CD8-positive, alpha-beta memory T cell (primary cell): ENCODE measurements around the gene EYA2. TPM values are rescaled to one million over a fixed set of nuclear protein-coding genes. Genes with fewer than 3 reads are reported as not detected.

ENCODE experiments used
- CTCF ChIA-PET: fragments of 350-600 bp; sonication (Branson Sonifier 250); formaldehyde crosslinking; loops from one replicate; lab custom pipeline; 2021; ENCODE audit warnings: antibody characterized with exemption; lab: Charles Lee
- POLR2A ChIA-PET: fragments of 350-600 bp; sonication (Branson Sonifier 250); formaldehyde crosslinking; loops from one replicate; lab custom pipeline; 2021; ENCODE audit warnings: antibody characterized with exemption; lab: Charles Lee
- DNase-seq, 5 donors: peaks; one replicate each; pipeline versions ENCODE4 v3.0.0 to v3.0.0-alpha.2; 2020 to 2022; ENCODE audit warnings: mixed read lengths in 1 of 5
- H3K27ac ChIP-seq: one replicate; pipeline ENCODE4 v1.7.0; 2013; ENCODE audit warnings: low read depth, mild to moderate bottlenecking, low read length, moderate library complexity
- H3K27me3 ChIP-seq: 2 replicates; pipeline ENCODE4 v1.7.0; 2013; ENCODE audit warnings: low read length, mild to moderate bottlenecking; ENCODE audit not compliant: insufficient read depth, poor library complexity, severe bottlenecking
- H3K36me3 ChIP-seq: 2 replicates; pipeline ENCODE4 v1.7.0; 2013; ENCODE audit warnings: mild to moderate bottlenecking, low read length, moderate library complexity; ENCODE audit not compliant: insufficient read depth
- H3K4me1 ChIP-seq: 2 replicates; pipeline ENCODE4 v1.7.0; 2013; ENCODE audit warnings: mild to moderate bottlenecking, low read length, moderate library complexity; ENCODE audit not compliant: insufficient read depth
- H3K4me3 ChIP-seq: 2 replicates; pipeline ENCODE4 v1.7.0; 2013; ENCODE audit warnings: mild to moderate bottlenecking, low read length
- H3K9me3 ChIP-seq: 2 replicates; pipeline ENCODE4 v1.7.0; 2013; ENCODE audit warnings: mild to moderate bottlenecking, low read length
- H3K27ac Mint-ChIP-seq, 8 donors: one replicate each; pipeline ENCODE4 v1.8.0; 2020 to 2021; ENCODE audit warnings: mixed read lengths in 8 of 8, mild to moderate bottlenecking in 6 of 8, inconsistent platforms in 3 of 8, moderate library complexity in 3 of 8
- H3K27me3 Mint-ChIP-seq, 2 donors: one replicate each; pipeline ENCODE4 v1.8.0; 2020 to 2021; ENCODE audit warnings: mixed read lengths in 2 of 2, mild to moderate bottlenecking in 1 of 2, moderate library complexity in 1 of 2
- H3K36me3 Mint-ChIP-seq, 3 donors: one replicate each; pipeline ENCODE4 v1.8.0; 2020 to 2021; ENCODE audit warnings: mixed read lengths in 3 of 3, inconsistent platforms in 1 of 3, mild to moderate bottlenecking in 1 of 3
- H3K4me1 Mint-ChIP-seq, 3 donors: one replicate each; pipeline ENCODE4 v1.8.0; 2020 to 2021; ENCODE audit warnings: mixed read lengths in 3 of 3, inconsistent platforms in 1 of 3, mild to moderate bottlenecking in 1 of 3
- H3K4me3 Mint-ChIP-seq, 7 donors: one replicate each; pipeline ENCODE4 v1.8.0; 2020 to 2021; ENCODE audit warnings: mixed read lengths in 7 of 7, mild to moderate bottlenecking in 6 of 7, moderate library complexity in 4 of 7, inconsistent platforms in 2 of 7
- H3K9me3 Mint-ChIP-seq, 5 donors: one replicate each; pipeline ENCODE4 v1.8.0; 2020 to 2022; ENCODE audit warnings: mixed read lengths in 5 of 5, mild to moderate bottlenecking in 3 of 5, moderate library complexity in 2 of 5, inconsistent platforms in 1 of 5
- polyA plus RNA-seq: library from polyadenylated mRNA; unstranded; fragments of 300-500 nt; fragmentation: Illumina TruSeq; gene quantifications from one replicate; pipeline ENCODE4 v1.2.3, GENCODE V29; 2021
- total RNA-seq, 2 experiments: library from RNA; stranded (reverse); gene quantifications; one replicate each; pipeline ENCODE4 v1.2.3, GENCODE V29; 2021

The EYA2 gene
- total and polyA plus RNA-seq, 3 experiments from 2014 or later, result not detected

- CTCF ChIA-PET, result no interaction called here
- H3K27me3 Mint-ChIP-seq, result peaks cover 27 to 53% of the 10 kb centered on the region in 2 donors
These were observed 83.4 kb downstream of the EYA2 start for GRCh38 chr20:46977909-46978588.

GRCh38 chr20:46978951-46979491, 84.4 kb downstream of the EYA2 start:
- peaks cover 29 to 51% of the 10 kb centered on the region in 2 donors for H3K27me3 Mint-ChIP-seq
- Histone ChIP-seq H3K27me3 (peaks cover 4% of the 10 kb centered on the region), H3K27ac (no peak overlapping the region), H3K9me3 (no peaks in the 10 kb centered on the region), H3K4me3 (no peak overlapping the region), H3K4me1 (no peaks in the 10 kb centered on the region), H3K36me3 (no peaks in the 10 kb centered on the region)
- peaks cover 0 to 4% (median 0%) of the 10 kb centered on the region in 3 donors for H3K36me3 Mint-ChIP-seq
- POLR2A ChIA-PET, result no interaction called here
- CTCF ChIA-PET, result no interaction called here
- no peaks in the 10 kb centered on the region for H3K4me1 Mint-ChIP-seq
- no peak for DNase-seq
- H3K9me3 Mint-ChIP-seq, result peaks cover 9 to 16% (median 13%) of the 10 kb centered on the region in 5 donors
- no peak overlapping the region for H3K27ac Mint-ChIP-seq
- H3K4me3 Mint-ChIP-seq, result no peak overlapping the region

More at GRCh38 chr20:46977909-46978588, 83.4 kb downstream of the EYA2 start:
- Mint-ChIP-seq H3K4me3 (no peak overlapping the region), H3K9me3 (peaks cover under 1 to 9% (median 5%) of the 10 kb centered on the region in 5 donors), H3K36me3 (no peaks in the 10 kb centered on the region), H3K4me1 (no peaks in the 10 kb centered on the region), H3K27ac (no peak overlapping the region)
- no peaks in the 10 kb centered on the region for H3K9me3 ChIP-seq
- H3K27me3 ChIP-seq, result peaks cover 4% of the 10 kb centered on the region
- POLR2A ChIA-PET, result no interaction called here
- no peak overlapping the region for H3K4me3 ChIP-seq
- no peaks in the 10 kb centered on the region for H3K4me1 ChIP-seq
- no peak for DNase-seq
- no peak overlapping the region for H3K27ac ChIP-seq
- no peaks in the 10 kb centered on the region for H3K36me3 ChIP-seq

- H3K9me3 Mint-ChIP-seq, result peaks cover 9 to 18% (median 15%) of the 10 kb centered on the region in 5 donors
- Histone ChIP-seq H3K4me3 (no peak overlapping the region), H3K9me3 (no peaks in the 10 kb centered on the region), H3K4me1 (no peaks in the 10 kb centered on the region), H3K36me3 (no peaks in the 10 kb centered on the region), H3K27me3 (peaks cover 4% of the 10 kb centered on the region), H3K27ac (no peak overlapping the region)
- H3K27ac Mint-ChIP-seq, result no peak overlapping the region
- peaks cover 31 to 53% of the 10 kb centered on the region in 2 donors for H3K27me3 Mint-ChIP-seq
- DNase-seq, result no peak
- no peak overlapping the region for H3K4me3 Mint-ChIP-seq
- CTCF ChIA-PET, result no interaction called here
- H3K36me3 Mint-ChIP-seq, result peaks cover 0 to 4% (median 0%) of the 10 kb centered on the region in 3 donors
- H3K4me1 Mint-ChIP-seq, result no peaks in the 10 kb centered on the region
- POLR2A ChIA-PET, result no interaction called here
These were observed 85.1 kb downstream of the EYA2 start for GRCh38 chr20:46979603-46980241.

GRCh38 chr20:46981184-46981583, 86.5 kb downstream of the EYA2 start:
- Mint-ChIP-seq H3K4me1 (no peaks in the 10 kb centered on the region), H3K9me3 (peaks cover 13 to 18% (median 16%) of the 10 kb centered on the region in 5 donors), H3K4me3 (no peak overlapping the region), H3K27ac (no peak overlapping the region), H3K36me3 (peaks cover 0 to 4% (median 0%) of the 10 kb centered on the region in 3 donors), H3K27me3 (peaks cover 31 to 60% of the 10 kb centered on the region in 2 donors)
- no peaks in the 10 kb centered on the region for H3K4me1 ChIP-seq
- no peak overlapping the region for H3K4me3 ChIP-seq
- POLR2A ChIA-PET, result no interaction called here
- no peak overlapping the region for H3K27ac ChIP-seq
- CTCF ChIA-PET, result no interaction called here
- no peaks in the 10 kb centered on the region for H3K9me3 ChIP-seq
- peaks cover 4% of the 10 kb centered on the region for H3K27me3 ChIP-seq
- no peaks in the 10 kb centered on the region for H3K36me3 ChIP-seq
- DNase-seq, result no peak

GRCh38 chr20:46983466-46983865, 88.8 kb downstream of the EYA2 start:
- POLR2A ChIA-PET, result no interaction called here
- H3K27me3 ChIP-seq, result no peaks in the 10 kb centered on the region
- H3K4me3 ChIP-seq, result no peak overlapping the region
- DNase-seq, result no peak
- Mint-ChIP-seq H3K4me3 (no peak overlapping the region), H3K27me3 (peaks cover 14 to 54% of the 10 kb centered on the region in 2 donors), H3K36me3 (peaks cover 0 to 4% (median 0%) of the 10 kb centered on the region in 3 donors), H3K4me1 (no peaks in the 10 kb centered on the region), H3K9me3 (peaks cover 13 to 18% (median 16%) of the 10 kb centered on the region in 5 donors), H3K27ac (no peak overlapping the region)
- no peaks in the 10 kb centered on the region for H3K4me1 ChIP-seq
- H3K36me3 ChIP-seq, result no peaks in the 10 kb centered on the region
- no peak overlapping the region for H3K27ac ChIP-seq
- no peaks in the 10 kb centered on the region for H3K9me3 ChIP-seq
- CTCF ChIA-PET, result no interaction called here

GRCh38 chr20:46984405-46984804, 89.8 kb downstream of the EYA2 start:
- DNase-seq, result no peak
- Histone ChIP-seq H3K36me3 (no peaks in the 10 kb centered on the region), H3K27ac (no peak overlapping the region), H3K4me3 (no peak overlapping the region), H3K9me3 (no peaks in the 10 kb centered on the region), H3K4me1 (no peaks in the 10 kb centered on the region), H3K27me3 (no peaks in the 10 kb centered on the region)
- ChIA-PET CTCF (no interaction called here), POLR2A (no interaction called here)
- H3K4me3 Mint-ChIP-seq, result no peak overlapping the region
- H3K27me3 Mint-ChIP-seq, result peaks cover 13 to 53% of the 10 kb centered on the region in 2 donors
- peaks cover 13 to 18% (median 16%) of the 10 kb centered on the region in 5 donors for H3K9me3 Mint-ChIP-seq
- H3K27ac Mint-ChIP-seq, result no peak overlapping the region
- H3K4me1 Mint-ChIP-seq, result no peaks in the 10 kb centered on the region
- peaks cover 0 to 4% (median 0%) of the 10 kb centered on the region in 3 donors for H3K36me3 Mint-ChIP-seq

- Mint-ChIP-seq H3K4me1 (peaks cover 0 to 3% (median 0%) of the 10 kb centered on the region in 3 donors), H3K4me3 (no peak overlapping the region), H3K9me3 (peaks cover 13 to 18% (median 16%) of the 10 kb centered on the region in 5 donors), H3K27ac (no peak overlapping the region), H3K27me3 (peaks cover 14 to 47% of the 10 kb centered on the region in 2 donors), H3K36me3 (peaks cover 0 to 4% (median 0%) of the 10 kb centered on the region in 3 donors)
- Histone ChIP-seq H3K27me3 (no peaks in the 10 kb centered on the region), H3K4me1 (no peaks in the 10 kb centered on the region), H3K9me3 (no peaks in the 10 kb centered on the region), H3K36me3 (no peaks in the 10 kb centered on the region), H3K4me3 (no peak overlapping the region), H3K27ac (no peak overlapping the region)
- POLR2A ChIA-PET, result no interaction called here
- DNase-seq, result no peak
- CTCF ChIA-PET, result no interaction called here
These were observed 90.6 kb downstream of the EYA2 start for GRCh38 chr20:46985250-46985649.

- no peak overlapping the region for H3K27ac Mint-ChIP-seq
- H3K36me3 ChIP-seq, result no peaks in the 10 kb centered on the region
- H3K4me3 ChIP-seq, result no peak overlapping the region
- H3K27ac ChIP-seq, result no peak overlapping the region
- H3K9me3 ChIP-seq, result no peaks in the 10 kb centered on the region
- ChIA-PET CTCF (no interaction called here), POLR2A (no interaction called here)
- peaks cover 0 to 4% (median 0%) of the 10 kb centered on the region in 3 donors for H3K36me3 Mint-ChIP-seq
- H3K27me3 ChIP-seq, result no peaks in the 10 kb centered on the region
- peaks cover 0 to 7% (median 0%) of the 10 kb centered on the region in 3 donors for H3K4me1 Mint-ChIP-seq
- DNase-seq, result no peak
- no peak overlapping the region for H3K4me3 Mint-ChIP-seq
- H3K27me3 Mint-ChIP-seq, result peaks cover 15 to 45% of the 10 kb centered on the region in 2 donors
- H3K9me3 Mint-ChIP-seq, result peaks cover 13 to 18% (median 16%) of the 10 kb centered on the region in 5 donors
- no peaks in the 10 kb centered on the region for H3K4me1 ChIP-seq
These were observed 91.0 kb downstream of the EYA2 start for GRCh38 chr20:46985671-46986070.
